NCI-H1092 treated with DMSO at 0.1 percent for 48 hours (cell line): ENCODE measurements around the gene OVOL1.
"Not testable (repeated sequence)": the region's sequence is repeated elsewhere in the genome, so short reads cannot be mapped to it uniquely, and the experiment has no call there.

ENCODE experiments used
- DNase-seq: peaks from one replicate; lab custom pipeline; 2025; lab: John Stamatoyannopoulos, UW

Gene OVOL1

GRCh38 chr11:65786786-65787636, at the start of gene OVOL1:
Gene OVOL1, plus strand, starts transcription at chr11:65787063. Its CDS starts 311 bp downstream, at chr11:65787374.
- no peak for DNase-seq

GRCh38 chr11:65739022-65739421, 47.8 kb upstream of the OVOL1 start:
- DNase-seq, result no peak

DNA sequence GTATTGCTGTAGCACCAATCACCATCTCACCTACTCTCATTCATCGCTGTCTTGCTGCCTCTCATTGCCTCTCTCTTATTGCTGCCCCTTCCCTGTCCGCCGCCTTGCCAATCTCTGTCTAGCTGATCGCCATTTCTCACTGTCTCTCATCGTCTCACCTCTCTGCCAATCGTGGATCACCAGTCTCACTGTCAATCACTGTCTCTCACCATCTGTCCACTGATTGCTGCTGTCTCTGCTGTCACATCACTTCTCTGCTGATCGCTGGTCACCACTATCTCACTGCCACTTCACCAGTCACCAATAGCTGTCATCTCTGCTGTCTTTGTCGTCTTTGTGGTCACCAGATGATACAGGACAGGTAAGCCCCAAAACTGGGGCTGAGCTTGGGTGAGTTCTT, 45.7 kb upstream of the OVOL1 start:
- no peak for DNase-seq

GRCh38 chr11:65742353-65742752, 44.5 kb upstream of the OVOL1 start:
- DNase-seq, result no peak

DNA sequence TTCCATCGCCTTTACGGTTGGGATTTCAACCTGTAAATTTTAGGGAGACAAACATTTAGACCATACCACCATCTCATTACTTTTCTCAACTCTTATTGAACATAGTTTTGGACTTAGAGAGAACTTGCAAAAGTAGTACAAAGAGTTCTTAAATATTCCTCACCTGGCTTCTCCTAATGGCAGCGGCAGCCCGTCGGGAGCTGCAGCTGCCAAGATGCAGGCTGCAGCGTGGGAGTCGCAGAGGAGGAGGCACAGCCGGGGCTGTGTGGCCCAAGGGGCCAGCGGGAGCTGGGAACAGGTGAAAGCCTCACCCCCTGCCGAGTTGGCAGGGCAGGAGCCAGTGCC, 43.2 kb upstream of the OVOL1 start:
- no peak for DNase-seq

GRCh38 chr11:65744026-65744698, 42.7 kb upstream of the OVOL1 start:
- peak; percentile 42 for DNase-seq

- no peak for DNase-seq
Measured at GRCh38 chr11:65744699-65745042, 42.2 kb upstream of the OVOL1 start.

- no peak for DNase-seq
Measured at GRCh38 chr11:65745049-65745448, 41.8 kb upstream of the OVOL1 start.

GRCh38 chr11:65762169-65762568, 24.7 kb upstream of the OVOL1 start:
- not testable (repeated sequence) for DNase-seq

DNA sequence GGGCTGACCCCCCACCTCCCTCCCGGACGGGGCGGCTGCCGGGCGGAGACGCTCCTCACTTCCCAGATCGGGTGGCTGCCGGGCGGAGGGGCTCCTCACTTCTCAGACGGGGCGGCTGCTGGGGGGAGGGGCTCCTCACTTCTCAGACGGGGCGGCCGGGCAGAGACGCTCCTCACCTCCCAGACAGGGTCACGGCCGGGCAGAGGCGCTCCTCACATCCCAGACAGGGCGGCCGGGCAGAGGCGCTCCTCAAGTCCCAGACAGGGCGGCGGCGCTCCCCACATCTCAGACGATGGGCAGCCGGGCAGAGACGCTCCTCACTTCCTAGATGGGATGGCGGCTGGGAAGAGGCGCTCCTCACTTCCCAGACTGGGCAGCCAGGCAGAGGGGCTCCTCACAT, 24.0 kb upstream of the OVOL1 start:
- DNase-seq, result not testable (repeated sequence)

DNA sequence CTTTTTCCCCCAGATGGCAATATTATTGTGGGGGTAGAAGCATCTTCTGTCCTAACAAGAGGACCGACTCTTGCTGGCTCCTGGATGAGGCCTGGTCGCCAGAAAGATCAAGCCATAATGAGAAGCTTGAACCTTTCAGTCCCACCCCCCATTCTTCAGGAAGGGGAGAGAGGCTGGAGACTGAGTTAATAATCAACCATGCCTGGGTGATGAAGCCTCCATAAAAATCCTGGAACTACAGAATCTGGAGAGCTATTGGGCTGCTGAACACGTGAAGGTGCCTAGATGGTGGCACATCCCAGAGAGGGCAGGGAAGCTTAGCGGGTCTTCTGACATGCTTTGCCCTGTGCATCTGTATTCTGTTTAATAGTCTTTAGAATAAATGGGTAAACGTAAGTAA, 22.4 kb upstream of the OVOL1 start:
- DNase-seq, result no peak

DNA sequence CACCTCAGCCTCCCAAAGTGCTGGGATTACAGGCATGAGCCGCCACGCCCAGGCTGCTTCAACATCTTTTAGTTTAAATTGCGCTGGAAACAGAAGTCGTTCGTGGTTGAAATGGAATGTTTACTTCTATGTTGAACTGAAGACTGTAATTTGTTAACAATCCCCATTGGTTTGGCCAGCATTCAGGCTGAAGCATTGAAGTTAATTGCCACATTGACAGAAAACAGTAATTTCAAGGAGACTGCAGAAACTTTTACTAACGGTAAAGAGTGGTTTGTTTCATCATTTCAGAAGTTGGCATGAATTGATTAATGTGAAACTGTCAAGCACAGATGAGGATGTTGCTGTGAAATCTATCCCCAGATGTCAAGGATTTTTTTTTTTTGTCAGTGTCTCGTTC, 20.3 kb upstream of the OVOL1 start:
- no peak for DNase-seq

DNA sequence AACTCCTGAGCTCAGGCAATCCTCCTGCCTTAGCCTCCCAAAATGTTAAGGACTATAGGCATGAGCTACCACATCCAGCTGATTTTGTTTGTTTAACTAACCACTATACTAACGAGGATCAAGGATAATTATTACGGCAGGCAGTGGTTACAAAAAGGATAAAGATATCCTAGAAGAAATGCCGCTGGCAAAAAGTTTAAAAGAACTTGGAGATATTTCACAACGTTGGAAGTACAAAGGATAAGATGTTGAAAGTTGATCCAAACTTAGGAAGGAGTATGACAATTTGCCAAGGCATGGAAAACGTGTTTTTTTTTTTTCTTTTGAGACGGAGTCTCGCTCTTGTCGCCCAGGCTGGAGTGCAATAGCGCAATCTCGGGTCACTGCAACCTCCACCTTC, 19.5 kb upstream of the OVOL1 start:
- DNase-seq, result no peak

- not testable (repeated sequence) for DNase-seq
Measured at GRCh38 chr11:65767806-65768205, 19.1 kb upstream of the OVOL1 start.

- DNase-seq, result no peak
Measured at GRCh38 chr11:65770951-65771567, 15.8 kb upstream of the OVOL1 start.

GRCh38 chr11:65771589-65772112, 15.2 kb upstream of the OVOL1 start:
- no peak for DNase-seq

DNA sequence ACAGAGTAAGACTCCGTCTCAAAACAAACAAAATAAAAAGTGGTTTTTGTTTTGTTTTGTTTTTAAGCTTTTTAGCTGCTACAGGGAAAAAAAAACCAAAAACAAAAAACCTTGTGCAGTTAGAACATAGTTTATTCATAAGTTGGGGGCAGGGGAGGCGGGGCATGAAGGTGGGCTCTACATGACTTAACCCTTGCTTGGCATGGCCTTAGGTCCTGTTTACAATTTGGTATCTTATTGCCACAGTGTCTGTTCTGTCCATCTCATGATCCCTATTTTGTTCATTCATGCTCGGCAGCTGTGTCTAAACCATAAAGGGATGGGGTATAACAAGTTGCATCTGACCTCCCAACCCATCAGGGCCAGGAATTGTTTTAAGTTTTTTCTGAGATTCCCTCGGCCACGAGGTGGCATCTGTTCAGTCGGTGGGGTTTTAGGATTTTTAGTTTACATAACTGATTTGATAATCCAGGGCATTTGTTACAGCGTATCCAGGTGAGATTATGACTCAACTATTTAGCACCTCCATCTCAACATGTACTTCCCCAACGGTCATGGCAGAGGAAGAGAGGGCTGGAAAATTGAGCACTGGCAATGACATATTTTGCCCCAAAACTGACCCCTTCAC, 13.0 kb upstream of the OVOL1 start:
- DNase-seq, result no peak

- no peak for DNase-seq
Measured at GRCh38 chr11:65774525-65775306, 12.1 kb upstream of the OVOL1 start.

DNA sequence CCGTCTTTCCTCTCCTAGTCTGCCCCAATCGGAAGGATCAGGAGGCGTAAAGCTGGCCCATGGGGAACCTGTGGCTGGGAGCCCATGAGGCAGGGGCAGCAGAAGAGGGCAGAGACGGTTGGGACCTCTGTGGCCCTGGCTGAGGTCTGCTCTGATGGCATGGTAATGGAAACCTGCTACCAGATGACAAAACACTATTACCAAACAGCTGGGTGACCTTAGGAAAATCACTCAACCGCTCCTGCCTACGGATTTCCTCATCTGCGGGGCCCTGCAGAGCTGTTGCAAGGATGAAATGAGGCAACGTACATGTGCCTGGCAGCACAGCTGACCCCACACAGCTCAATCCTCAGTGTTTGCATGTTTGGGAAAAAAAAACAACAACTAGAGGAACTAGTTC, 10.7 kb upstream of the OVOL1 start:
- DNase-seq, result no peak

DNA sequence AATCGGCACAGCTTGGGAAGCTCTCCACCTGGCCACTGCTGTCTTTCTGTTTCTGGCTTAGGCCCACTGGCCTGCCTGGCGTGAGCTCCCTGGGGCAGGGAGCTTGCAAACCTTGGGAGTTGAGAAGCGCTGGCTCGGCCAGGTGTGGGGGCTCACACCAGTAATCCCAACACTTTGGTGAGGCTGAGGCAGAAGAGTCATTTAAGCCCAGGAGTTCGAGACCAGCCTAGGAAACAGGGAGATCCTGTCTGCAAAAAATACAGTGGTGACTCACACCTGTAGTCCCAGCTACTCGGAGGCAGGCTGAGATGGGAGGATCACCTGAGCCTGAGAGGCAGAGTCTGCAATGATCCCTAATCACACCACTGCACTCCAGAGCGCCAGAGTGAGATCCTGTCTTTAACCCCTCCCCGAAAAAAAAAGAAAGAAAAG, 10.1 kb upstream of the OVOL1 start:
- DNase-seq, result no peak

GRCh38 chr11:65777241-65777640, 9.6 kb upstream of the OVOL1 start:
- DNase-seq, result no peak
